Natural killer cell (primary cell): Measurements from ENCODE around the gene F11. TPM values are rescaled to one million over a fixed set of nuclear protein-coding genes. Genes with fewer than 3 reads are reported as not detected.

ENCODE experiments used
- ATAC-seq, 3 donors: fragments of 150-1000 bp in 2 of 3; fragments of 200-7000 bp in 1 of 3; cut with Tn5 transposase; 1 replicate in 1 of 3; 2 replicates in 2 of 3; pipeline ENCODE4 v1.10.0; 2021; ENCODE audit warnings: mild to moderate bottlenecking in 2 of 3, moderate library complexity in 2 of 3
- DNase-seq, 2 donors: peaks; one replicate each; pipeline versions ENCODE4 v3.0.0 to v3.0.0-alpha.2; 2013 to 2021; ENCODE audit warnings: mixed read lengths in 1 of 2
- H3K27ac ChIP-seq: one replicate; pipeline ENCODE4 v1.5.1; 2013; ENCODE audit warnings: mild to moderate bottlenecking, low read length
- H3K27me3 ChIP-seq: one replicate; pipeline ENCODE4 v1.6.1; 2013; ENCODE audit warnings: low read length; ENCODE audit not compliant: control insufficient read depth, insufficient read depth
- H3K36me3 ChIP-seq: one replicate; pipeline ENCODE4 v1.6.1; 2013; ENCODE audit warnings: low read length; ENCODE audit not compliant: control insufficient read depth, insufficient read depth
- H3K4me1 ChIP-seq: one replicate; pipeline ENCODE4 v1.6.1; 2013; ENCODE audit warnings: low read length; ENCODE audit not compliant: control insufficient read depth, insufficient read depth
- H3K4me3 ChIP-seq: one replicate; pipeline ENCODE4 v1.5.1; 2013; ENCODE audit warnings: low read length
- H3K9me3 ChIP-seq: one replicate; pipeline ENCODE4 v1.6.1; 2013; ENCODE audit warnings: low read length; ENCODE audit not compliant: control insufficient read depth, insufficient read depth
- H3K27ac Mint-ChIP-seq, 2 donors: one replicate each; pipeline ENCODE4 v1.8.0; 2022; ENCODE audit warnings: mild to moderate bottlenecking in 2 of 2, mixed read lengths in 2 of 2, moderate library complexity in 1 of 2
- H3K27me3 Mint-ChIP-seq, 2 donors: one replicate each; pipeline ENCODE4 v1.8.0; 2022; ENCODE audit warnings: low read depth in 2 of 2, mixed read lengths in 2 of 2
- H3K36me3 Mint-ChIP-seq: one replicate; pipeline ENCODE4 v1.8.0; 2022; ENCODE audit warnings: mixed read lengths
- H3K4me1 Mint-ChIP-seq, 2 donors: one replicate each; pipeline ENCODE4 v1.8.0; 2022; ENCODE audit warnings: mixed read lengths in 2 of 2
- H3K4me3 Mint-ChIP-seq: one replicate; pipeline ENCODE4 v1.8.0; 2022; ENCODE audit warnings: mild to moderate bottlenecking, moderate library complexity, mixed read lengths
- H3K9me3 Mint-ChIP-seq, 2 donors: one replicate each; pipeline ENCODE4 v1.8.0; 2022; ENCODE audit warnings: mixed read lengths in 2 of 2
- CTCF ChIP-seq: fragments of 200-600 bp; IDR thresholded peaks from one replicate; pipeline ENCODE4 v1.8.0; 2022; ENCODE audit warnings: antibody characterized with exemption
- WGBS: methylation state at CpG from one replicate; pipeline ENCODE4 v1.1.7; 2013; ENCODE audit warnings: missing lambda C conversion rate; ENCODE audit not compliant: insufficient coverage; 5-methylcytosine and 5-hydroxymethylcytosine counted together
- intact Hi-C: fragments of 100-400 bp; cut with micrococcal nuclease; formaldehyde crosslinking; loops from one replicate; pipeline ENCODE4 v1.14.2; 2022
- total RNA-seq, 4 donors: library from RNA; stranded (reverse); fragments of 120-200 nt in 1 of 4; gene quantifications; one replicate each; pipeline versions ENCODE4 v1.2.3 to v1.2.4, GENCODE V29; 2013 to 2022

Gene F11
- total RNA-seq, result 1 to 10 TPM in 1 of 3 donors, under 1 TPM in 1, not detected in 1; 0.68 to 1.1 TPM
- total RNA-seq (2013), result 0.07 TPM

DNA sequence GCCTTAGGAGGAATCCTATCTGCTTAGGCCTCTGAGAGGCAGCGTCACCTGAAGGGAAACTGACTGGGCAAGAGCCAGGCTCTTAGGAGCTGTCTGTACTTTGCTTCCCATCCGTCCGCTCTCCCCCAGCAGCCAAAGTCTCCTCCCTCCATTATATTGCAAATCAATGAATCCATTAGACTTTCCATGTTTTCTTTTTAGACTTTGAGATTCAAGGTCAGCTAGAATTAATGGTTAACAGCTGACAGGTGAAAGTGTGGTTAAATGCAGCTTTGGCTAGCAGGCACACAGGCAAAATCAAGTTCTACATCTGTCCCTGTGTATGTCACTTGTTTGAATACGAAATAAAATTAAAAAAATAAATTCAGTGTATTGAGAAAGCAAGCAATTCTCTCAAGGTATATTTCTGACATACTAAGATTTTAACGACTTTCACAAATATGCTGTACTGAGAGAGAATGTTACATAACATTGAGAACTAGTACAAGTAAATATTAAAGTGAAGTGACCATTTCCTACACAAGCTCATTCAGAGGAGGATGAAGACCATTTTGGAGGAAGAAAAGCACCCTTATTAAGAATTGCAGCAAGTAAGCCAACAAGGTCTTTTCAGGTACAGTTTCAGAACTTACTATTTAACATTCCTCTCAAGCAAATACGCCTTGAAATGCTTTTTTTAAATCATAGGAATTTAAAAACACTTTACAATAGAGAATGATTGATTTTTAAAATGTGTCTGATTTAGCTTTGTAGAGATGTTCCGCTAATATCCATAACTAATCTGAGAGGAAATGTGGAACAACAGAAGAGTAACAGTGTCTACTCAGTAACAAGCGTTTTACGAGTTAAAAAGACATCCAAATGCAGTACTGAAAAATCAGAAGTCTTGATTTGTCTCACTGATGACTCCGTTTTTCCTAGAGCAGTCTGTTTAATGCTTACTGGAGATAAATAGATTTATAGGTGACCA, at the start of gene F11:
F11 (plus strand) TSS at position 507 of the 970 bp plus-strand sequence. CDS start 948 bp downstream, outside the sequence.
- Histone ChIP-seq H3K4me1 (no peaks in the 10 kb centered on the region), H3K9me3 (no peaks in the 10 kb centered on the region), H3K36me3 (no peaks in the 10 kb centered on the region), H3K27ac (no peak within 1 kb of the TSS), H3K4me3 (no peak within 1 kb of the TSS), H3K27me3 (peaks cover 13% of the 10 kb centered on the region)
- ATAC-seq (no peak), DNase-seq (no peak)
- H3K4me1 Mint-ChIP-seq, result no peaks in the 10 kb centered on the region
- H3K9me3 Mint-ChIP-seq, result no peaks in the 10 kb centered on the region
- no peak within 1 kb of the TSS for H3K27ac Mint-ChIP-seq
- TF ChIP-seq CTCF, result no peak
- intact Hi-C loops, result no loop called here
- no peak within 1 kb of the TSS for H3K4me3 Mint-ChIP-seq
- H3K36me3 Mint-ChIP-seq, result no peaks in the 10 kb centered on the region
- peaks cover 11 to 36% of the 10 kb centered on the region in 2 donors for H3K27me3 Mint-ChIP-seq
- WGBS, result 74% methylated on average over 9 of the region's 10 CpGs

DNA sequence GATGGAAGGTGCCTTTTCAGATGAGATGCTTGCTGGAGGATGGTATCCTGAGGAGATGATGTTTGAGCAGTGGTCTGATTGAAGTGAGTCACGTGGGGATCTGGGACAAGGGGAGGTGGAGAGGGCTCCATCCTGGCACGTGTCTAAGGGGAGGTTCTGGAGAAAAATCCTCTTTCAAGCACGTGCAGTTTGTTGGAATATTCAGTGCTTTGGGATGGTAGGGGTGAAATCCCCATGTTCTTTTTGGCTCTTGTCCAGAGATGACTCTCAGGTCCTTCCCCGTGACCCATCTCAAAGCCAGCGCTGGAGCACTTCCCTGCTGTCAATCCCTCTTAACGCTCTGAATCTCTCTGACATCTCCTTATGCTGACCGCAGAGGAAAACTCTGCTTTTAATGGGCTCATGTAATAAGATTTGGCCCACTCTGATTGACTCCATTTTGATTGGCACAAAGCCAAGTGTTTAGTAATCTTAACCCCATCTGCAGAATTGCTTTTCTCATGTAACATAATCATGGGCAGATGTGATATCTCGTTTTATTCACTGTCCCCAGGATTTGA, 49.4 kb upstream of the F11 start:
- DNase-seq, result no peak
- Mint-ChIP-seq H3K4me3 (no peak overlapping the region), H3K4me1 (no peaks in the 10 kb centered on the region), H3K9me3 (no peaks in the 10 kb centered on the region), H3K36me3 (peaks cover 5% of the 10 kb centered on the region), H3K27ac (no peak overlapping the region), H3K27me3 (peaks cover 3 to 6% of the 10 kb centered on the region in 2 donors)
- intact Hi-C loops, result no loop called here
- Histone ChIP-seq H3K27me3 (no peaks in the 10 kb centered on the region), H3K9me3 (no peaks in the 10 kb centered on the region), H3K4me1 (no peaks in the 10 kb centered on the region), H3K36me3 (no peaks in the 10 kb centered on the region), H3K4me3 (no peak overlapping the region), H3K27ac (no peak overlapping the region)
- 92% methylated on average over 8 of the region's 8 CpGs for WGBS
- no peak for TF ChIP-seq CTCF
- ATAC-seq, result no peak

DNA sequence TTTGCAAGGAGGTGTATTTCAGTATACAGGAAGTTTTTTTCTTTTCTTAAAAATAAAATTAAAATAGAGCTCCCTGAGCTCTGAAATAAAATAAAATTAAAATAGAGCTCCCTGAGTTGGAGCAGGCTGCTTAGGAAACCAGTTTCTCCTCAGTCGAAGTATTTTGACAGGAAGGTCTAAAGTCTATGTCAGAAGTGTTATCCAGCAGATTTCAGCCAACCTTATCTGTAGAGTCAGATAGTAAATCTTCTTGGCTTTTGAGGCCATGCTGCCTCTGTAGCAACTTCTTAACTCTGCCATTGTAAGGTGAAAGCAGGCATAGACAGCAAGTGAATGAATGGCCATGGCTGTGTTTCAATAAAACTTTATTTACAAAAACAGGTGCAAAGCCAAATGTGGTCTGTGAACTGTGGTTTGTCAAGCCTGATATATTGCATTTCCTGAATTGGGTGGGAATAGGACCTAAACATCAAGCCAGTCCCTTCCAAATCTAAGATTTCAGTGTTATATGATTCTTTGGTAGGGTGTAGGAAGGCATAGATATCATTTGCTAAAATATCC, 48.2 kb upstream of the F11 start:
- no peaks in the 10 kb centered on the region for H3K27me3 ChIP-seq
- no peaks in the 10 kb centered on the region for H3K4me1 ChIP-seq
- no peaks in the 10 kb centered on the region for H3K9me3 Mint-ChIP-seq
- H3K36me3 ChIP-seq, result no peaks in the 10 kb centered on the region
- DNase-seq (no peak), ATAC-seq (no peak)
- H3K27ac ChIP-seq, result no peak overlapping the region
- H3K27ac Mint-ChIP-seq, result no peak overlapping the region
- intact Hi-C loops, result no loop called here
- no peaks in the 10 kb centered on the region for H3K9me3 ChIP-seq
- peaks cover 15% of the 10 kb centered on the region for H3K36me3 Mint-ChIP-seq
- 68% methylated on average over 1 of the region's 1 CpG for WGBS
- no peak for TF ChIP-seq CTCF
- H3K4me1 Mint-ChIP-seq, result no peaks in the 10 kb centered on the region
- H3K4me3 ChIP-seq, result no peak overlapping the region
- H3K4me3 Mint-ChIP-seq, result no peak overlapping the region
- H3K27me3 Mint-ChIP-seq, result peaks cover 3 to 16% of the 10 kb centered on the region in 2 donors
